AG04450 (cell line): ENCODE results near the gene SSUH2. TPM values are rescaled to one million over a fixed set of nuclear protein-coding genes. Genes with fewer than 3 reads are reported as not detected.

ENCODE experiments used
- CTCF ChIA-PET: fragments of 300-600, 350-600 bp; formaldehyde crosslinking; extraction: SDS; loops from one replicate; lab custom pipeline; 2022; ENCODE audit warnings: antibody characterized with exemption, inconsistent platforms; lab: Charles Lee
- POLR2A ChIA-PET: fragments of 350-600 bp; formaldehyde crosslinking; extraction: SDS; loops from one replicate; lab custom pipeline; 2021; ENCODE audit warnings: antibody characterized with exemption, inconsistent platforms; lab: Yijun Ruan, JAX
- DNase-seq: peaks from one replicate; pipeline ENCODE4 v3.0.0-alpha.2; 2011; ENCODE audit warnings: low read depth, low spot score
- H3K27ac ChIP-seq: one replicate; pipeline ENCODE4 v1.5.1; 2012; ENCODE audit warnings: low read depth, low read length, control low read depth
- H3K27me3 ChIP-seq: one replicate; pipeline ENCODE4 v1.6.0; 2012; ENCODE audit warnings: low read length; ENCODE audit not compliant: control insufficient read depth, insufficient read depth
- H3K4me3 ChIP-seq: 2 replicates; pipeline ENCODE4 v1.5.1; 2011; ENCODE audit warnings: mild to moderate bottlenecking, low read depth, low read length, control low read depth
- H3K9me3 ChIP-seq: 2 replicates; pipeline ENCODE4 v1.5.1; 2012; ENCODE audit warnings: low read length; ENCODE audit not compliant: control insufficient read depth, insufficient read depth
- polyA plus RNA-seq: library from polyadenylated mRNA; depleted of rRNA; stranded (reverse); fragments of >200 nt; gene quantifications from 2 replicates; pipeline ENCODE4 v1.2.3, GENCODE V29; 2011
- TF ChIP-seq, protein P1 (sequence below): IDR thresholded peaks from 2 replicates; pipeline ENCODE4 v1.5.1; 2011; ENCODE audit warnings: low read depth, low read length, control low read depth, inconsistent platforms

The SSUH2 gene
- polyA plus RNA-seq, 1 experiment: 0.09 TPM

- Histone ChIP-seq H3K4me3 (no peak overlapping the region), H3K27me3 (no peaks in the 10 kb centered on the region), H3K27ac (peak overlapping the region; percentile 79), H3K9me3 (no peaks in the 10 kb centered on the region)
- ChIA-PET POLR2A (no interaction called here), CTCF (interaction anchor here (1.1 to 1.4 kb wide), 3 partner anchors 30 to 407 kb away, joined by 3 to 7 read pairs (median 4); partner anchors contain the start of gene OXTR)
- DNase-seq: peak; percentile 53
- TF ChIP-seq, protein P1, sequence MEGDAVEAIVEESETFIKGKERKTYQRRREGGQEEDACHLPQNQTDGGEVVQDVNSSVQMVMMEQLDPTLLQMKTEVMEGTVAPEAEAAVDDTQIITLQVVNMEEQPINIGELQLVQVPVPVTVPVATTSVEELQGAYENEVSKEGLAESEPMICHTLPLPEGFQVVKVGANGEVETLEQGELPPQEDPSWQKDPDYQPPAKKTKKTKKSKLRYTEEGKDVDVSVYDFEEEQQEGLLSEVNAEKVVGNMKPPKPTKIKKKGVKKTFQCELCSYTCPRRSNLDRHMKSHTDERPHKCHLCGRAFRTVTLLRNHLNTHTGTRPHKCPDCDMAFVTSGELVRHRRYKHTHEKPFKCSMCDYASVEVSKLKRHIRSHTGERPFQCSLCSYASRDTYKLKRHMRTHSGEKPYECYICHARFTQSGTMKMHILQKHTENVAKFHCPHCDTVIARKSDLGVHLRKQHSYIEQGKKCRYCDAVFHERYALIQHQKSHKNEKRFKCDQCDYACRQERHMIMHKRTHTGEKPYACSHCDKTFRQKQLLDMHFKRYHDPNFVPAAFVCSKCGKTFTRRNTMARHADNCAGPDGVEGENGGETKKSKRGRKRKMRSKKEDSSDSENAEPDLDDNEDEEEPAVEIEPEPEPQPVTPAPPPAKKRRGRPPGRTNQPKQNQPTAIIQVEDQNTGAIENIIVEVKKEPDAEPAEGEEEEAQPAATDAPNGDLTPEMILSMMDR: no peak
Observed at GRCh38 chr3:8660175-8661118, 15.8 kb upstream of the SSUH2 start.

GRCh38 chr3:8659242-8659641, 14.6 kb upstream of the SSUH2 start:
- POLR2A ChIA-PET: no interaction called here
- DNase-seq: no peak
- TF ChIP-seq, protein P1: no peak
- Histone ChIP-seq H3K27ac (no peak overlapping the region), H3K27me3 (no peaks in the 10 kb centered on the region), H3K9me3 (no peaks in the 10 kb centered on the region), H3K4me3 (no peak overlapping the region)
- CTCF ChIA-PET: no interaction called here

- Histone ChIP-seq H3K27ac (no peak overlapping the region), H3K4me3 (no peak overlapping the region), H3K27me3 (no peaks in the 10 kb centered on the region), H3K9me3 (peaks cover 2% of the 10 kb centered on the region; the same call in 1 of the 2 replicates)
- TF ChIP-seq, protein P1: no peak
- no peak for DNase-seq
- POLR2A ChIA-PET: no interaction called here
- CTCF ChIA-PET: no interaction called here
Observed at GRCh38 chr3:8658306-8659212, 14.0 kb upstream of the SSUH2 start.

DNA sequence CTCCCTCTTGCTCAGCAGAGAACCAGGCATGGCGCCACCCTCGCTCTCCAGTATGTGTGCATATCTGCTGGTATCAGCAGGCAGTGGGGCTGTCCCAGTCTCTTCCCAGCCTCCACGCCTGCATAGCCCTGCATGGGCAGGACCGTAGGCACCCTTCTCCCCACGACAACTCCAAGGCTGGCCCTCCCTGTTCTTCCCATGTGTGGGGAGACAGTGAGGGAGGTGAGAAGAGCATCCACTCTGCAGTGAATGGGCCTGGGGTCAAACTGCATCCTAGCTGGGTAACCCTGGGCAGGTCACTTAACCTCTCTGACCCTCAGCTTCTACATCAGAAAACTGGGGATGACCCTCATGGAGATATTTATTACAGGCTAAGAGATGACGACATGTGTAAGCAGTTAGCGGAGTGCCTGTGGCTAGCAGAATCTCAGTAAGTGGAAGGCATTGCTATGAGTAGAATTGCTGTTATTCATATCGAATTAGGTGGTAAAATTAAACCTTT, 13.3 kb upstream of the SSUH2 start:
- H3K27ac ChIP-seq: no peak overlapping the region
- ChIA-PET CTCF (no interaction called here), POLR2A (no interaction called here)

More for the DNA sequence above, 13.3 kb upstream of the SSUH2 start:
- TF ChIP-seq, protein P1: no peak
- DNase-seq: no peak
- H3K27me3 ChIP-seq: peaks cover 1% of the 10 kb centered on the region
- peaks cover 2% of the 10 kb centered on the region; the same call in 1 of the 2 replicates for H3K9me3 ChIP-seq
- H3K4me3 ChIP-seq: no peak overlapping the region
